H9 (cell line): ENCODE data around the gene ARID2. TPM values are rescaled to one million over a fixed set of nuclear protein-coding genes. Genes with fewer than 3 reads are reported as not detected.

Experiments used
- DNase-seq: peaks from one replicate; pipeline ENCODE4 v3.0.0-alpha.2; 2017
- H2AFZ ChIP-seq: one replicate; pipeline ENCODE4 v1.6.1; 2013; ENCODE audit warnings: mild to moderate bottlenecking, low read length, control low read depth, moderate library complexity
- H2AK5ac ChIP-seq: 2 replicates; pipeline ENCODE4 v1.6.1; 2013; ENCODE audit warnings: low read length, control low read depth, mixed read lengths; ENCODE audit not compliant: insufficient read length
- H2BK120ac ChIP-seq: one replicate; pipeline ENCODE4 v1.6.1; 2013; ENCODE audit warnings: low read depth, mild to moderate bottlenecking, low read length, control low read depth, inconsistent platforms; ENCODE audit not compliant: poor library complexity, severe bottlenecking
- H2BK12ac ChIP-seq: 2 replicates; pipeline ENCODE4 v1.6.1; 2013; ENCODE audit warnings: low read length, control low read depth, mixed read lengths, low read depth; ENCODE audit not compliant: insufficient read length
- H2BK15ac ChIP-seq: 2 replicates; pipeline ENCODE4 v1.6.1; 2013; ENCODE audit warnings: low read depth, low read length, control low read depth
- H2BK20ac ChIP-seq: one replicate; pipeline ENCODE4 v1.6.1; 2013; ENCODE audit warnings: low read depth, mild to moderate bottlenecking, low read length, control low read depth, inconsistent platforms; ENCODE audit not compliant: poor library complexity, severe bottlenecking
- H2BK5ac ChIP-seq: 2 replicates; pipeline ENCODE4 v1.6.1; 2013; ENCODE audit warnings: low read length, control low read depth, mixed read lengths; ENCODE audit not compliant: insufficient read length
- H3K14ac ChIP-seq: 2 replicates; pipeline ENCODE4 v1.6.1; 2013; ENCODE audit warnings: low read length, control low read depth; ENCODE audit not compliant: insufficient read depth
- H3K18ac ChIP-seq: 2 replicates; pipeline ENCODE4 v1.6.1; 2013; ENCODE audit warnings: low read depth, mild to moderate bottlenecking, mixed read lengths, low read length, control low read depth; ENCODE audit not compliant: insufficient read length
- H3K23ac ChIP-seq: 2 replicates; pipeline ENCODE4 v1.6.1; 2013; ENCODE audit warnings: low read length, control low read depth, mixed read lengths, low read depth; ENCODE audit not compliant: insufficient read length
- H3K23me2 ChIP-seq: 2 replicates; pipeline ENCODE4 v1.6.1; 2013; ENCODE audit warnings: low read depth, mild to moderate bottlenecking, mixed read lengths, low read length, control low read depth; ENCODE audit not compliant: insufficient read length, poor library complexity, severe bottlenecking
- H3K27ac ChIP-seq: 2 replicates; pipeline ENCODE4 v1.5.1; 2013; ENCODE audit warnings: low read length, control low read depth, mixed read lengths, low read depth; ENCODE audit not compliant: insufficient read length
- H3K27me3 ChIP-seq: 2 replicates; pipeline ENCODE4 v1.6.1; 2013; ENCODE audit warnings: low read length, control low read depth, inconsistent platforms; ENCODE audit not compliant: insufficient read depth
- H3K4ac ChIP-seq: 2 replicates; pipeline ENCODE4 v1.6.1; 2013; ENCODE audit warnings: low read depth, mild to moderate bottlenecking, control low read depth, inconsistent platforms, low read length, moderate library complexity
- H3K4me1 ChIP-seq: 2 replicates; pipeline ENCODE4 v1.6.1; 2013; ENCODE audit warnings: low read length, control low read depth, inconsistent platforms; ENCODE audit not compliant: insufficient read depth
- H3K4me2 ChIP-seq: 2 replicates; pipeline ENCODE4 v1.6.1; 2013; ENCODE audit warnings: low read length, control low read depth, mixed read lengths; ENCODE audit not compliant: insufficient read length, insufficient read depth
- H3K56ac ChIP-seq: 2 replicates; pipeline ENCODE4 v1.6.1; 2013; ENCODE audit warnings: low read depth, mild to moderate bottlenecking, mixed read lengths, low read length, control low read depth; ENCODE audit not compliant: insufficient read length
- H3K79me1 ChIP-seq: 2 replicates; pipeline ENCODE4 v1.6.1; 2013; ENCODE audit warnings: low read depth, mild to moderate bottlenecking, moderate library complexity, low read length, control low read depth, inconsistent platforms; ENCODE audit not compliant: insufficient read depth, poor library complexity, severe bottlenecking
- H3K79me2 ChIP-seq: 2 replicates; pipeline ENCODE4 v1.6.1; 2013; ENCODE audit warnings: low read length, control low read depth, inconsistent platforms; ENCODE audit not compliant: insufficient read depth
- H3K9ac ChIP-seq: 2 replicates; pipeline ENCODE4 v1.6.1; 2013; ENCODE audit warnings: low read length, control low read depth, mixed read lengths; ENCODE audit not compliant: insufficient read length; ENCODE audit errors: extremely low read depth
- H3K9me3 ChIP-seq: one replicate; pipeline ENCODE4 v1.6.1; 2013; ENCODE audit warnings: low read depth, low read length, inconsistent platforms; ENCODE audit not compliant: control insufficient read depth
- H3T11ph ChIP-seq: one replicate; pipeline ENCODE4 v1.6.1; 2013; ENCODE audit warnings: mild to moderate bottlenecking, low read length, control low read depth, inconsistent platforms
- H4K20me1 ChIP-seq: one replicate; pipeline ENCODE4 v1.6.1; 2013; ENCODE audit not compliant: control insufficient read depth, insufficient read length, insufficient read depth
- H4K5ac ChIP-seq: 2 replicates; pipeline ENCODE4 v1.6.1; 2013; ENCODE audit warnings: low read depth, mild to moderate bottlenecking, mixed read lengths, low read length, control low read depth; ENCODE audit not compliant: insufficient read length
- H4K8ac ChIP-seq: replicated peaks from 2 replicates; pipeline ENCODE4 v1.6.1; 2013; ENCODE audit warnings: low read length, control low read depth, mixed read lengths, low read depth; ENCODE audit not compliant: insufficient read length
- H4K91ac ChIP-seq: 2 replicates; pipeline ENCODE4 v1.6.1; 2013; ENCODE audit warnings: low read depth, mild to moderate bottlenecking, moderate library complexity, mixed read lengths, low read length, control low read depth; ENCODE audit not compliant: insufficient read length
- H3K27ac Mint-ChIP-seq, 3 experiments: 2 replicates in 2 of 3; 3 replicates in 1 of 3; pipeline ENCODE4 v1.8.0; 2020 to 2021; ENCODE audit warnings: mixed read lengths in 3 of 3, mild to moderate bottlenecking in 1 of 3, moderate library complexity in 1 of 3
- H3K27me3 Mint-ChIP-seq: 2 replicates; pipeline ENCODE4 v1.8.0; 2021; ENCODE audit warnings: low read depth, mild to moderate bottlenecking, moderate library complexity, mixed read lengths
- H3K36me3 Mint-ChIP-seq, 3 experiments: 2 replicates in 2 of 3; 3 replicates in 1 of 3; pipeline ENCODE4 v1.8.0; 2020 to 2021; ENCODE audit warnings: low read depth in 3 of 3, mixed read lengths in 3 of 3; ENCODE audit not compliant: insufficient read depth in 1 of 3
- H3K4me1 Mint-ChIP-seq, 2 experiments: 2 replicates each; pipeline ENCODE4 v1.8.0; 2020; ENCODE audit warnings: mixed read lengths in 2 of 2
- H3K4me3 Mint-ChIP-seq, 2 experiments: 2 replicates in 1 of 2; 3 replicates in 1 of 2; pipeline ENCODE4 v1.8.0; 2020 to 2021; ENCODE audit warnings: mild to moderate bottlenecking in 2 of 2, mixed read lengths in 2 of 2, moderate library complexity in 1 of 2
- H3K9me3 Mint-ChIP-seq, 2 experiments: 2 replicates in 1 of 2; 3 replicates in 1 of 2; pipeline ENCODE4 v1.8.0; 2020; ENCODE audit warnings: mild to moderate bottlenecking in 2 of 2, mixed read lengths in 2 of 2, moderate library complexity in 1 of 2
- CTCF ChIP-seq: fragments of 200-600 bp; sonication (generic); conservative IDR thresholded peaks from 3 replicates; pipeline ENCODE4 v1.8.0; 2021; ENCODE audit warnings: antibody characterized with exemption, mild to moderate bottlenecking
- WGBS: extraction: QIAGEN DNeasy Blood & Tissue Kit; methylation state at CpG from one replicate; pipeline ENCODE4 v1.1.7; 2013; ENCODE audit warnings: missing lambda C conversion rate, low lambda C conversion rate, mixed read lengths; ENCODE audit not compliant: insufficient read length; ENCODE audit errors: extremely low coverage; 5-methylcytosine and 5-hydroxymethylcytosine counted together
- total RNA-seq: library from RNA; stranded (reverse); gene quantifications from 2 replicates; pipeline ENCODE4 v1.2.1, GENCODE V29; 2021

ARID2 gene
- total RNA-seq, 1 experiment from 2014 or later = 63.8 TPM

DNA sequence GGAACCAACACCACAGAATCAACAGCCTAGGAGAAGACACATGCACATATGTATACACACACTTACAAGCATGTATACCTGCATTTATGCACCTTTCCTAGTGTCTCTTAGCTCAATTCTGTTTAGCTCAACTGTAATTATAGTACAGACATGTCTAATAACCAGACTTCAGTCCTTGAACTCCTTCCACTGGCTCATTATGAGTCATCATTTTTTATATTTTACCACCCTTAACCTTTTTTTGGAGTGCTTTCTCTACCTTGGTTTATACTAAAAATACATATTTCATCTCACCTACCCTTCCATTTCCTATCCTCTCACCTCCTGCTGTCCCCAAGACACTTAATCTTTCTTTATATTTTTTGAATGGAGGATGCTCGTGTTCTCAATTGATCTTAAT, 110.4 kb downstream of the ARID2 start:
- Histone ChIP-seq H2AFZ (no peak overlapping the region), H2BK12ac (no peak overlapping the region), H3K4me1 (no peaks in the 10 kb centered on the region), H2BK120ac (no peak overlapping the region), H3K18ac (no peak overlapping the region), H3K14ac (no peak overlapping the region), H3K23me2 (no peaks in the 10 kb centered on the region), H4K20me1 (no peaks in the 10 kb centered on the region), H3K4me2 (no peak overlapping the region), H3K9me3 (no peaks in the 10 kb centered on the region), H3K4ac (no peak overlapping the region), H3T11ph (no peak overlapping the region), H3K27ac (no peak overlapping the region), H3K23ac (no peak overlapping the region), H2BK5ac (no peak overlapping the region), H3K56ac (no peak overlapping the region), H2AK5ac (no peak overlapping the region), H4K5ac (no peak overlapping the region), H3K79me1 (no peaks in the 10 kb centered on the region), H2BK15ac (no peak overlapping the region), H4K91ac (no peak overlapping the region), H3K27me3 (no peaks in the 10 kb centered on the region), H3K9ac (no peak overlapping the region), H3K79me2 (no peaks in the 10 kb centered on the region), H4K8ac (no peak overlapping the region), H2BK20ac (no peak overlapping the region)
- TF ChIP-seq CTCF = no peak
- Mint-ChIP-seq H3K4me1 (no peaks in the 10 kb centered on the region), H3K27ac (no peak overlapping the region), H3K4me3 (no peak overlapping the region), H3K9me3 (no peaks in the 10 kb centered on the region), H3K36me3 (peaks cover 17 to 51% (median 46%) of the 10 kb centered on the region in 3 experiments; a peak in 6 of 7 replicates), H3K27me3 (no peaks in the 10 kb centered on the region)
- DNase-seq = no peak
- WGBS = no CpG with 5 or more reads among the region's 1 CpG
